8988T (cell line): ENCODE data around the gene CCDC34.

ENCODE experiments used
- DNase-seq: peaks from one replicate; pipeline ENCODE4 v3.0.0; 2011

CCDC34 gene, protein sequence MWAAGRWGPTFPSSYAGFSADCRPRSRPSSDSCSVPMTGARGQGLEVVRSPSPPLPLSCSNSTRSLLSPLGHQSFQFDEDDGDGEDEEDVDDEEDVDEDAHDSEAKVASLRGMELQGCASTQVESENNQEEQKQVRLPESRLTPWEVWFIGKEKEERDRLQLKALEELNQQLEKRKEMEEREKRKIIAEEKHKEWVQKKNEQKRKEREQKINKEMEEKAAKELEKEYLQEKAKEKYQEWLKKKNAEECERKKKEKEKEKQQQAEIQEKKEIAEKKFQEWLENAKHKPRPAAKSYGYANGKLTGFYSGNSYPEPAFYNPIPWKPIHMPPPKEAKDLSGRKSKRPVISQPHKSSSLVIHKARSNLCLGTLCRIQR

GRCh38 chr11:27362749-27363575, at the start of gene CCDC34:
TSS of gene CCDC34 (minus strand) at chr11:27363215. CDS start at chr11:27363194, 21 bp downstream.
- peak; percentile 76 for DNase-seq

- no peak for DNase-seq
Observed at GRCh38 chr11:27412192-27412691, 49.2 kb upstream of the CCDC34 start.

GRCh38 chr11:27411328-27411727, 48.3 kb upstream of the CCDC34 start:
- no peak for DNase-seq

GRCh38 chr11:27410272-27410671, 47.3 kb upstream of the CCDC34 start:
- no peak for DNase-seq

DNA sequence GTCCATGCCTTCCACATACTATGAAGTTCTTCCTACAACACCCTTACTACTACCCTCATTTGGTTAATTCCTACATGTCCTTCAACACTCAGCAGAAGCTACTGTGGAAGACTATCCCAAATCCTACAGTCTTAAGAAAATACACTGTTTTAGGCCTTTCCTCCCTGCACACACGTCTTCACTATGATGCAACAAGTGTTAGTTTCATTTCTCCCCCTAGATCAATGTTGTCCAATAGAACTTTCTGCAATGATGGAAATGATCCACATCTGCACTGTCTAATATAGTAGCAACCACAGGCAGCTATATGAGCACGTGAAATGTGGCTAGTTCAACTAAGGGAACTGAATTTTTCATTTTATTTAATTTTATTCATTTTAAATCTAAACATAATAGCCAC, 46.7 kb upstream of the CCDC34 start:
- DNase-seq = no peak

GRCh38 chr11:27409049-27409448, 46.0 kb upstream of the CCDC34 start:
- no peak for DNase-seq

- no peak for DNase-seq
Observed at GRCh38 chr11:27408246-27408800, 45.3 kb upstream of the CCDC34 start.

- DNase-seq = no peak
Observed at GRCh38 chr11:27406498-27407354, 43.7 kb upstream of the CCDC34 start.

GRCh38 chr11:27405134-27405533, 42.1 kb upstream of the CCDC34 start:
- no peak for DNase-seq

- no peak for DNase-seq
Observed at GRCh38 chr11:27404427-27404826, 41.4 kb upstream of the CCDC34 start.

GRCh38 chr11:27403195-27403594, 40.2 kb upstream of the CCDC34 start:
- DNase-seq = no peak

DNA sequence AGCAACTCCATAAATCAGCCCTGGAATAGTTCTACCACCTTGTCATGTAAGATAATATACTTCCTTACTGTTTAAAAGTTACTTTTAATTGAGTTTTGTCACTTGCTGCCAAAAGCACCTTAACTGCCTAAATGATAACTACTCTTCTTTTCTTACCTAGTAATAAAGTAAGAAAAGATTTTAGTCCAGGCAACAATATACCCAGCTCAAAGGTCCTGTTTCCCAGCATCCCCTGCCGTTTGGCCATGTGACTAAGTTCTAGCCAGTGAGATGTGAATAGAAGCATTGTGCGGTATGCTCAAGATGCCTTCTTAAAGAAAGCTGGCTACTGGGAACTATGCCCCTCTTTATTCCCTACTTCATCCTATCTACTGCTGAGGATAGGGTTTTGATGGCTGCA, 39.4 kb upstream of the CCDC34 start:
- no peak for DNase-seq

DNA sequence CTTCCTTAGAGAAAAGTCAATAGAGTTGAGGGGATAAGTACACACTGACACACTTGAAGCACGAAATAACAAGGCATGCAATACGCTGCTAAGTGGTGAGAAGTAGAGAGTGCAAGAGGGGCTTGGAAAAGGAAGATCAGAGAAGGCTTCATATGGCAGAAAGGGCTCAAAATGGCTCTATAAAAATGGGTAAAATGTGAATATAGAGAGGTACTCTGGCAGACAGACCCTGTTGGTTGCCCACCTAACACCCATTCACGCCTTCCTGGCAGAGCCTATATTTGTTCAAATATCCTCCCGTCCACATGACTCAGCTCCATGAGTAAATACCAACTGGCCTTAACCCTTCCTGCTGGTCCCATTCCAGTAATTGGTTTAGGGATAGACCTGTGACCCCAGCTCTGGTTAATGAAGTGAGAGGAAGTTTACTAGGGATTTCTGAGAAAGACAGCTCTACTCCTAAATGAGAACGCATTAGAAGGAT, 38.9 kb upstream of the CCDC34 start:
- no peak for DNase-seq

GRCh38 chr11:27401280-27401832, 38.3 kb upstream of the CCDC34 start:
- no peak for DNase-seq

DNA sequence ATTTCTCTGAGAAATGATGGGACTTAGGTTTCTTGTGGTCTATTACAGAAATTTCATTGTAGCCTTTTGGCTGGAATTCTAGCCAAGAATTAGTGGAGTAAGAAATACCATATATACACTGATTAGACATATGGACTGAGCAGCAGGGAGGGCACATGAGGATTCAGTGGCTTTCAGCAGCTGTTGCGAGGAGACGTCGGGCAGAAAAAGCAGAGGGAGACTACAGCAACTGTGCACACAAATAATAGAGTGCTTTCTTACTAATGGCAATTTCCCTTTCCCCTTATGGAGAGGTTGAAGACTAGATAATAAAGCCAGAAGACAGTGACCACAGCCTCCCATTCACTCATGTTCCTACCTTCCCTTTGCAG, 35.4 kb upstream of the CCDC34 start:
- no peak for DNase-seq

DNA sequence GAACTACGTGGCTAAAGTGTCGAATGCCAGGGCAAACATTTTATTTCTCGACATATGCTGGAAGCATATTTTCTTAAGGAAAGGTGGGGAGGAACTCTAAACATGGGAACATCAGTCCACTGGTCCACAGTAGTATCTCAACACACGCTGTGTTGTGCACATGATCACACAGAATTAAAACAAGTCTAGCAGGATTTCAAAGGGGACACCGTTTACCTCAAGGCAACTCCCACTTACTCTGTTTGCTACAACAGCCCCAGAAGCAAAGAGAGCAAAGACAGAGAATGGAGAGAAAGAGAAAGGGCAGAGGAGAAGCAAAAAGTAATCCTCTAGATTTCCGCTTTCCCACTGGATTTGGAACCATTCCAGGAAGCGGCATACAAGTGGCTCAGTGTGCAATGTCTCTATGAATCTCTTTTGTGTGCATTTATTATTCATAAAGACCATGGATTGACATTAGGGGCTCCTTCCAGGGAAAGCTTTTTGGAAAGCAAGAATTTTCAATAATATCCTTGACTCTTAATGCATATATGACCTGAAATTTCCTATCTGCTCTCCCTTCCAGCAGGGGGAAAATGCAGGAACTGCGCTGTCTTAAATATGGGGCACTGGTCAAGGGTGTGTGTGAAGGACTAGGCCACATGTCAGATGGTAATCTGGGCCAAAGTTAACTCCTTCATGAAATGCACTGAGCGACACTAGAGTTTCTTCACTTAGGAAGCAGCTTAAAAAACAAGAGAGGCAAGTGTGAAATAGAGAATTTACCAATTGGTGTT, 34.8 kb upstream of the CCDC34 start:
- no peak for DNase-seq

DNA sequence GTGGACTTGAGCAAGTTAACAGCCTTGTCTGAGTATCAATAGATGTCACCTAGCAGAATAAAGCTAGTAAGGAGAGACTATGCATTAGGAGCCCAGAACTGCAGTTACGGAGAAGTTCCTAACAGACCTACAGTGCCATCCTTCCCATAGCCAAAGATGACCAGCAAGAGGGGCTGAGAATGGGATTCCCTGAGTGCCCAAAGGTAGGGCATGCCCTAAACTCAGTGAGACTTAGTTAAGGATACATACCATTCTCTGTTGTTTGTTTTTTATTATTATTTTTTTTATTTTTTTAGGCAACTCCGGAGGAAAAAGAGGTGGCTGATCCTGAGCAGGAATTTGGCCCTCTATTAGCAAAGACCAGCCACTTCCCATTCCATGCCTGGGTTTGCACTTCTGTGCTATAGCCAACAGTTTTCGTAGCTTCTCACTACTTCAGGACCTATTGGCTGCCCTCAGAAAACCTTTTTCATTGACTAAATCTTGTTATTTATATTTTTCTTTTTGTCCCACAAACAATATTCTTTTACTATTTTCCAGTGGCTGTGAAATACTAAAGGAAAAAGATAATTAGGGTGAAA, 33.3 kb upstream of the CCDC34 start:
- DNase-seq = no peak

- DNase-seq = no peak
Observed at GRCh38 chr11:27395556-27396258, 32.7 kb upstream of the CCDC34 start.

DNA sequence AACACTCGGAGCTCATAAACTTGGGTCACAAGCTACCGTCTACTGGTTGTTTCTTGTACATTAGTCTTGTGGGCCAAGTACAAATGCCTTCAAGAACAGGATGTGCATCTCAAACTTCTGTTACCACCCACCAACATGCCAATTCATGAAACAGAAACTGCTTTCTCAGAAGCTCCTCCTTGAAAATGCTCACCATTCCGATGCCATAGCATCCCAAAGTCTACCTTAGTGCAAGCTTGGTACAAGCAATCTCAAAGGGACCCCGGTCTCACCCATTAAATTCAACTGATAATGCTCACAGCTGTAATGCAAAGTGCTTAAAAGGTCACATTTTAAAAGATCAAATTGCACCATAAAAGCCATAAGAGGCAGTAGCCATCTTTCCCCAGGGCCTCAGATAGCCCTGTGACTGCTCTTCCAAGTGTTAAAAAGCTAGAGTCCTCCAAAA, 31.8 kb upstream of the CCDC34 start:
- no peak for DNase-seq
